Left colon (tissue), 2 donors: Measurements from ENCODE around the gene TANK. TPM values are rescaled to one million over a fixed set of nuclear protein-coding genes. Genes with fewer than 3 reads are reported as not detected.
A peak's percentile ranks its signal among the peaks of the same experiment; 100 is the strongest.

Experiments used
- ATAC-seq: fragments of 200-7000 bp; cut with Tn5 transposase; one replicate; pipeline ENCODE4 v1.9.1; 2020; ENCODE audit warnings: mild to moderate bottlenecking, moderate library complexity
- DNase-seq, 2 donors: peaks; one replicate each; pipeline ENCODE4 v3.0.0-alpha.2; 2020
- intact Hi-C, 2 donors: fragments of 100-400 bp; cut with DNase I in 1 of 2; cut with micrococcal nuclease in 1 of 2; formaldehyde crosslinking; loops; one replicate each; pipeline versions ENCODE4 v1.11.2 to v1.14.0; 2022; cut with DNase I, micrococcal nuclease
- long read RNA-seq: library from polyadenylated mRNA; unstranded; transcript quantifications from one replicate; pipeline ENCODE4 v2.0.0, GENCODE V29; 2021
- total RNA-seq, 2 donors: library from RNA; stranded (reverse); fragmentation: NEBNext Ultra II Directional; extraction: Animal tissue kit (Norgen Biotek cat#: 25700); gene quantifications; one replicate each; pipeline ENCODE4 v1.2.1, GENCODE V29; 2021
- donor health status: DM: no; HTN: no; CAD: no.
- donor health status: DM: yes; HTN: yes; CAD: no.

Gene TANK
- 10 to 100 TPM; 54.3 to 58.8 TPM for total RNA-seq
- long read RNA-seq, transcript TANK-202 (8 exons, 2,171 nt), result major isoform, 21 of 32 reads
- long read RNA-seq, partial matches to known transcripts, result 1 of 32 reads
- long read RNA-seq, other reads (novel, unspliced or antisense), result 10 of 32 reads

GRCh38 chr2:161160226-161161073 is at the start of gene TANK:
TANK (plus strand) TSS chr2:161160428; CDS start chr2:161179663, 19,235 bp downstream.
- ATAC-seq (peak; percentile 93), DNase-seq (peak; percentile 92 to 95)
- intact Hi-C loops, result no loop called here

GRCh38 chr2:161111531-161111930 is 48.7 kb upstream of the TANK start:
- no peak for DNase-seq
- no peak for ATAC-seq
- intact Hi-C loops, result no loop called here

- no peak for DNase-seq
- no peak for ATAC-seq
- intact Hi-C loops, result no loop called here
These were observed 47.3 kb upstream of the TANK start for GRCh38 chr2:161112908-161113307.

- no peak for ATAC-seq
- intact Hi-C loops, result no loop called here
- no peak for DNase-seq
These were observed 46.3 kb upstream of the TANK start for GRCh38 chr2:161113693-161114575.

- intact Hi-C loops, result no loop called here
- ATAC-seq (no peak), DNase-seq (no peak)
These were observed 45.0 kb upstream of the TANK start for GRCh38 chr2:161115205-161115604.

- DNase-seq, result no peak
- ATAC-seq, result no peak
- intact Hi-C loops, result no loop called here
These were observed 44.4 kb upstream of the TANK start for GRCh38 chr2:161115605-161116380.

- DNase-seq, result no peak
- intact Hi-C loops, result no loop called here
- ATAC-seq, result no peak
These were observed 43.7 kb upstream of the TANK start for GRCh38 chr2:161116509-161116908.

- ATAC-seq (no peak), DNase-seq (no peak)
- intact Hi-C loops, result no loop called here
These were observed 42.7 kb upstream of the TANK start for GRCh38 chr2:161117506-161117905.

- intact Hi-C loops, result no loop called here
- DNase-seq (no peak), ATAC-seq (no peak)
These were observed 41.5 kb upstream of the TANK start for GRCh38 chr2:161118722-161119121.

- intact Hi-C loops, result no loop called here
- no peak for ATAC-seq
- no peak for DNase-seq
These were observed 40.7 kb upstream of the TANK start for GRCh38 chr2:161119483-161119882.

- intact Hi-C loops, result no loop called here
- ATAC-seq (no peak), DNase-seq (no peak)
These were observed 39.5 kb upstream of the TANK start for GRCh38 chr2:161120775-161121174.

- ATAC-seq, result no peak
- intact Hi-C loops, result no loop called here
- no peak for DNase-seq
These were observed 38.6 kb upstream of the TANK start for GRCh38 chr2:161121622-161122021.

- peak; percentile 97 for ATAC-seq
- DNase-seq, result peak; percentile 25 to 61
- intact Hi-C loops, result no loop called here
These were observed 37.3 kb upstream of the TANK start for GRCh38 chr2:161122772-161123530.

- peak; percentile 75 for ATAC-seq
- intact Hi-C loops, result no loop called here
- no peak for DNase-seq
These were observed 36.6 kb upstream of the TANK start for GRCh38 chr2:161123531-161124030.

GRCh38 chr2:161124201-161124600 is 36.0 kb upstream of the TANK start:
- intact Hi-C loops, result no loop called here

GRCh38 chr2:161128885-161129284 is 31.3 kb upstream of the TANK start:
- intact Hi-C loops, result no loop called here
- DNase-seq, result no peak
- ATAC-seq, result no peak

More at GRCh38 chr2:161124201-161124600, 36.0 kb upstream of the TANK start:
- DNase-seq, result no peak
- peak; percentile 33 for ATAC-seq

- DNase-seq (no peak), ATAC-seq (no peak)
- intact Hi-C loops, result no loop called here
These were observed 29.9 kb upstream of the TANK start for GRCh38 chr2:161130354-161130753.

GRCh38 chr2:161131074-161131680 is 29.1 kb upstream of the TANK start:
- ATAC-seq (peak; percentile 90), DNase-seq (no peak)
- intact Hi-C loops, result no loop called here
